ENCODE data around the gene CERS1. TPM values are rescaled to one million over a fixed set of nuclear protein-coding genes. Genes with fewer than 3 reads are reported as not detected.

Gene CERS1
- total and polyA plus RNA-seq, 2 donors (not counting 3 experiments of a cell fraction or from before 2014, with no cell fraction given), result 4.0 to 8.5 TPM

DNA sequence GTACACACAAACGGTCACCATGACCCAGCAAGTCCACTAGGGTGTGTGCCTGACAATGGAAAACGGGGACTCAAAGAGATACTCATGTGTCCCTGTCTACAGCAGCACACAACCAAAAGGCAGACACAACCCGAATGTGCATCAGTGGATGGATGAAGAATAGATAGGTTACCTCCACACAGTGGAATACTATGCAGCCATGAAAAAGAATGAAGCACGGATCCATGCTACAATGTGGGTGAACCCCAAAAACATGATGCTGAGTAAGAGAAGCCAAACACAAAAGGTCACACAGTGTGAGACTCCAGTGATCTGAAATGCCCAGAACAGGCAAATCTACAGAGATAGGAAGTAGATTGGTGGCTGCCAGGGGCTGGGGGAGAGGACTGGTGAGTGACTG lies 9.0 kb downstream of the CERS1 start:
- dilution Hi-C loops (cut with MboI; ENCODE audit: extremely low pct_ligation_motif_present, low sequenced_read_pairs) (no loop called here), intact Hi-C loops (cut with micrococcal nuclease) (no loop called here)
- no peaks in the 10 kb centered on the region for H3K79me2 ChIP-seq (ENCODE audit: control insufficient read depth, insufficient read depth, low read length)
- H3K36me3 ChIP-seq (ENCODE audit: control insufficient read depth in 2 of 2, extremely low read depth in 1 of 2, insufficient read depth in 2 of 2, low read length in 2 of 2), result no peaks in the 10 kb centered on the region
- no peaks in the 10 kb centered on the region for H3K9me1 ChIP-seq (replicated peaks; ENCODE audit: control insufficient read depth, extremely low read depth, insufficient read depth, low read length)
- no peaks in the 10 kb centered on the region for H3K9me3 ChIP-seq (replicated peaks; ENCODE audit: control insufficient read depth, insufficient read depth, low read length)
- H3K4me2 ChIP-seq (ENCODE audit: insufficient read depth, low read length), result no peak overlapping the region
- FAIRE-seq (no peak), DNase-seq (ENCODE audit: low read depth, low spot score) (no peak)
- BruUV-seq (replicated peaks), result no TSS peak
- no peaks in the 10 kb centered on the region for H3K27me3 ChIP-seq (ENCODE audit: control insufficient read depth in 2 of 2, insufficient read depth in 2 of 2, low read length in 2 of 2)
- no peaks in the 10 kb centered on the region for H3K4me1 ChIP-seq (ENCODE audit: control insufficient read depth, extremely low read depth, insufficient read depth, low read length)
- no peak overlapping the region for H3K27ac ChIP-seq (ENCODE audit: insufficient read depth, low read depth, low read length)
- ChIA-PET CTCF (no interaction called here), POLR2A (no interaction called here)
- TF ChIP-seq, protein P1, sequence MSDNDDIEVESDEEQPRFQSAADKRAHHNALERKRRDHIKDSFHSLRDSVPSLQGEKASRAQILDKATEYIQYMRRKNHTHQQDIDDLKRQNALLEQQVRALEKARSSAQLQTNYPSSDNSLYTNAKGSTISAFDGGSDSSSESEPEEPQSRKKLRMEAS (IDR thresholded peaks at IDR 0.05; ENCODE audit: insufficient read depth, insufficient read length), result no peak
- TF ChIP-seq, protein P2, sequence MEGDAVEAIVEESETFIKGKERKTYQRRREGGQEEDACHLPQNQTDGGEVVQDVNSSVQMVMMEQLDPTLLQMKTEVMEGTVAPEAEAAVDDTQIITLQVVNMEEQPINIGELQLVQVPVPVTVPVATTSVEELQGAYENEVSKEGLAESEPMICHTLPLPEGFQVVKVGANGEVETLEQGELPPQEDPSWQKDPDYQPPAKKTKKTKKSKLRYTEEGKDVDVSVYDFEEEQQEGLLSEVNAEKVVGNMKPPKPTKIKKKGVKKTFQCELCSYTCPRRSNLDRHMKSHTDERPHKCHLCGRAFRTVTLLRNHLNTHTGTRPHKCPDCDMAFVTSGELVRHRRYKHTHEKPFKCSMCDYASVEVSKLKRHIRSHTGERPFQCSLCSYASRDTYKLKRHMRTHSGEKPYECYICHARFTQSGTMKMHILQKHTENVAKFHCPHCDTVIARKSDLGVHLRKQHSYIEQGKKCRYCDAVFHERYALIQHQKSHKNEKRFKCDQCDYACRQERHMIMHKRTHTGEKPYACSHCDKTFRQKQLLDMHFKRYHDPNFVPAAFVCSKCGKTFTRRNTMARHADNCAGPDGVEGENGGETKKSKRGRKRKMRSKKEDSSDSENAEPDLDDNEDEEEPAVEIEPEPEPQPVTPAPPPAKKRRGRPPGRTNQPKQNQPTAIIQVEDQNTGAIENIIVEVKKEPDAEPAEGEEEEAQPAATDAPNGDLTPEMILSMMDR (IDR thresholded peaks at IDR 0.05; ENCODE audit: extremely low read depth in 1 of 2, insufficient read depth in 1 of 2, low read depth in 1 of 2, low read length in 2 of 2), result no peak
- TF ChIP-seq JUN (IDR thresholded peaks at IDR 0.05; ENCODE audit: borderline replicate concordance, insufficient read depth, insufficient read length, low read depth) (no peak), FOS (IDR thresholded peaks at IDR 0.05; ENCODE audit: borderline replicate concordance, insufficient read depth, low read length) (no peak), MYC (IDR thresholded peaks at IDR 0.05; ENCODE audit: low read depth, low read length) (no peak), EZH2 (IDR thresholded peaks at IDR 0.05; ENCODE audit: borderline replicate concordance, low read depth, low read length, severe bottlenecking) (no peak), GATA2 (IDR thresholded peaks at IDR 0.05; ENCODE audit: insufficient read depth, insufficient read length, low read depth, low read length) (no peak), POLR2AphosphoS5 (IDR thresholded peaks at IDR 0.05; ENCODE audit: insufficient read depth, low read depth, low read length) (no peak), POLR2A (IDR thresholded peaks at IDR 0.05; ENCODE audit: low read depth, low read length) (no peak)
- H2AFZ ChIP-seq (ENCODE audit: low read depth, low read length), result no peak overlapping the region
- H3K4me3 ChIP-seq (replicated peaks in 1 of 3; ENCODE audit: insufficient read depth in 1 of 3, low read depth in 1 of 3, low read length in 3 of 3), result no peak overlapping the region
- H3K9ac ChIP-seq (replicated peaks; ENCODE audit: extremely low read depth, insufficient read depth, low read length), result no peak overlapping the region
- H4K20me1 ChIP-seq (replicated peaks; ENCODE audit: control insufficient read depth, extremely low read depth, insufficient read depth, low read length), result no peaks in the 10 kb centered on the region

Data from endothelial cell of umbilical vein (primary cell).